H1 (cell line): ENCODE results near the gene RALGAPB. TPM values are rescaled to one million over a fixed set of nuclear protein-coding genes. Genes with fewer than 3 reads are reported as not detected.
"Not testable (repeated sequence)": the region's sequence is repeated elsewhere in the genome, so short reads cannot be mapped to it uniquely, and the experiment has no call there.

Experiments
- CTCF ChIA-PET: fragments of 300-600 bp; sonication (Branson Sonifier 250); formaldehyde crosslinking; loops from one replicate; lab custom pipeline; 2021; ENCODE audit not compliant: partially characterized antibody; lab: Charles Lee
- POLR2A ChIA-PET: fragments of 300-600 bp; sonication (Branson Sonifier 250); formaldehyde crosslinking; loops from one replicate; lab custom pipeline; 2021; ENCODE audit warnings: inconsistent platforms; ENCODE audit not compliant: partially characterized antibody; lab: Charles Lee
- DNase-seq, 2 experiments: peaks; one replicate each; pipeline versions ENCODE4 v3.0.0 to v3.0.0-alpha.2; 2010 to 2022; ENCODE audit warnings: low spot score in 2 of 2, low read depth in 1 of 2, mixed read lengths in 1 of 2
- FAIRE-seq: peaks from 2 replicates; lab custom pipeline; 2011; peaks lifted over from hg19 to GRCh38; lab: Jason Lieb, UNC
- H2AFZ ChIP-seq: 2 replicates; pipeline ENCODE4 v1.8.1; 2012; ENCODE audit warnings: low read length, inconsistent platforms
- H2AK5ac ChIP-seq: 2 replicates; pipeline ENCODE4 v1.6.1; 2013; ENCODE audit warnings: low read depth, low read length
- H2BK120ac ChIP-seq: replicated peaks from 2 replicates; pipeline ENCODE3; 2013; ENCODE audit warnings: low read depth, low read length, inconsistent platforms
- H2BK12ac ChIP-seq: 2 replicates; pipeline ENCODE4 v1.6.1; 2013; ENCODE audit warnings: low read depth, low read length
- H2BK15ac ChIP-seq: 2 replicates; pipeline ENCODE4 v1.6.1; 2013; ENCODE audit warnings: low read length
- H2BK20ac ChIP-seq: 2 replicates; pipeline ENCODE4 v1.6.1; 2013; ENCODE audit warnings: low read length
- H2BK5ac ChIP-seq: 2 replicates; pipeline ENCODE4 v1.6.1; 2013; ENCODE audit warnings: low read depth, low read length
- H3K14ac ChIP-seq: 2 replicates; pipeline ENCODE4 v1.6.1; 2013; ENCODE audit warnings: inconsistent platforms; ENCODE audit not compliant: insufficient read length
- H3K18ac ChIP-seq: 2 replicates; pipeline ENCODE4 v1.6.1; 2013; ENCODE audit warnings: low read length; ENCODE audit errors: extremely low read depth
- H3K23ac ChIP-seq: 2 replicates; pipeline ENCODE4 v1.6.1; 2013; ENCODE audit warnings: inconsistent platforms; ENCODE audit not compliant: insufficient read length
- H3K23me2 ChIP-seq: 2 replicates; pipeline ENCODE4 v1.6.1; 2013; ENCODE audit warnings: low read depth, low read length
- H3K27ac ChIP-seq: 2 replicates; pipeline ENCODE4 v1.6.1; 2011; ENCODE audit warnings: low read depth, low read length, inconsistent platforms
- H3K27me3 ChIP-seq, 4 experiments: replicated peaks in 1 of 4; 1 replicate in 1 of 4; 2 replicates in 3 of 4; pipeline versions ENCODE4 v1.6.1 to v1.8.1; 2011 to 2013; ENCODE audit warnings: low read length in 3 of 4, mild to moderate bottlenecking in 3 of 4, inconsistent platforms in 2 of 4, mixed read lengths in 2 of 4, moderate library complexity in 1 of 4; ENCODE audit not compliant: control insufficient read depth in 3 of 4, insufficient read depth in 3 of 4; ENCODE audit errors: extremely low read depth in 1 of 4
- H3K36me3 ChIP-seq, 4 experiments: 2 replicates each; pipeline versions ENCODE4 v1.6.1 to v1.8.1; 2011 to 2013; ENCODE audit warnings: mild to moderate bottlenecking in 4 of 4, low read length in 3 of 4, moderate library complexity in 2 of 4, control low read depth in 1 of 4, inconsistent platforms in 1 of 4; ENCODE audit not compliant: insufficient read depth in 4 of 4, control insufficient read depth in 2 of 4
- H3K4ac ChIP-seq: replicated peaks from 2 replicates; pipeline ENCODE3; 2013; ENCODE audit warnings: low read length, low read depth, mixed read lengths, inconsistent platforms; ENCODE audit not compliant: insufficient read length
- H3K4me1 ChIP-seq, 4 experiments: replicated peaks in 1 of 4; 1 replicate in 1 of 4; 2 replicates in 3 of 4; pipeline versions ENCODE4 v1.6.1 to v1.8.1; 2011 to 2013; ENCODE audit warnings: low read length in 3 of 4, inconsistent platforms in 2 of 4, mixed read lengths in 1 of 4; ENCODE audit not compliant: insufficient read depth in 4 of 4, control insufficient read depth in 3 of 4
- H3K4me2 ChIP-seq, 2 experiments: 2 replicates each; pipeline versions ENCODE4 v1.6.1 to v1.8.1; 2011 to 2013; ENCODE audit warnings: low read depth in 2 of 2, low read length in 2 of 2, control low read depth in 1 of 2, inconsistent platforms in 1 of 2, mild to moderate bottlenecking in 1 of 2; ENCODE audit not compliant: insufficient read depth in 1 of 2
- H3K4me3 ChIP-seq, 4 experiments: fragments of 200-600, 300-600 bp in 1 of 4; sonication (generic), shearing (Covaris generic), sonication (Bioruptor Twin) in 1 of 4; 2 replicates each; pipeline versions ENCODE4 v1.5.1 to v1.8.1; 2011 to 2016; ENCODE audit warnings: low read length in 4 of 4, low read depth in 3 of 4, control low read depth in 2 of 4, inconsistent platforms in 2 of 4, mild to moderate bottlenecking in 2 of 4, mixed read lengths in 1 of 4, moderate library complexity in 1 of 4; ENCODE audit not compliant: insufficient read depth in 2 of 4; ENCODE audit errors: extremely low read depth in 1 of 4
- H3K56ac ChIP-seq: replicated peaks from 2 replicates; pipeline ENCODE3; 2013; ENCODE audit warnings: low read depth, mild to moderate bottlenecking, mixed read lengths, low read length, inconsistent platforms; ENCODE audit not compliant: insufficient read length
- H3K79me1 ChIP-seq: 2 replicates; pipeline ENCODE4 v1.6.1; 2013; ENCODE audit warnings: low read depth, low read length, control low read depth
- H3K79me2 ChIP-seq, 2 experiments: 2 replicates each; pipeline versions ENCODE4 v1.6.1 to v1.8.1; 2012 to 2013; ENCODE audit warnings: low read length in 2 of 2, mild to moderate bottlenecking in 2 of 2, inconsistent platforms in 1 of 2; ENCODE audit not compliant: insufficient read depth in 2 of 2, control insufficient read depth in 1 of 2
- H3K9ac ChIP-seq, 4 experiments: replicated peaks in 1 of 4; 1 replicate in 1 of 4; 2 replicates in 3 of 4; pipeline versions ENCODE4 v1.6.1 to v1.8.1; 2011 to 2013; ENCODE audit warnings: low read depth in 3 of 4, low read length in 3 of 4, control low read depth in 2 of 4, mild to moderate bottlenecking in 2 of 4, moderate library complexity in 2 of 4, inconsistent platforms in 1 of 4; ENCODE audit errors: extremely low read depth in 1 of 4
- H3K9me3 ChIP-seq, 2 experiments: 2 replicates each; pipeline versions ENCODE4 v1.6.1 to v1.8.1; 2012 to 2013; ENCODE audit warnings: mild to moderate bottlenecking in 2 of 2, moderate library complexity in 2 of 2, control low read depth in 1 of 2, inconsistent platforms in 1 of 2, low read depth in 1 of 2, low read length in 1 of 2, mixed read lengths in 1 of 2; ENCODE audit not compliant: insufficient read depth in 2 of 2
- H4K20me1 ChIP-seq, 2 experiments: replicated peaks in 1 of 2; 2 replicates each; pipeline versions ENCODE3 to v1.8.1; 2011 to 2013; ENCODE audit warnings: inconsistent platforms in 2 of 2, low read length in 2 of 2, mild to moderate bottlenecking in 1 of 2; ENCODE audit not compliant: insufficient read depth in 2 of 2, control insufficient read depth in 1 of 2
- H4K5ac ChIP-seq: 2 replicates; pipeline ENCODE4 v1.6.1; 2013; ENCODE audit warnings: low read length, low read depth, mixed read lengths, inconsistent platforms; ENCODE audit not compliant: insufficient read length
- H4K8ac ChIP-seq: 2 replicates; pipeline ENCODE4 v1.8.0; 2013; ENCODE audit warnings: mild to moderate bottlenecking, moderate library complexity, low read length, inconsistent platforms; ENCODE audit not compliant: insufficient read depth; ENCODE audit errors: extremely low read depth
- H4K91ac ChIP-seq: replicated peaks from 2 replicates; pipeline ENCODE3; 2013; ENCODE audit warnings: low read length, mixed read lengths, inconsistent platforms; ENCODE audit not compliant: insufficient read length
- WGBS, 2 experiments: shearing (Covaris generic) in 1 of 2; methylation state at CpG; one replicate each; pipeline versions ENCODE4 v1.1.6 to v1.1.7; 2013 to 2015; ENCODE audit warnings: low lambda C conversion rate in 2 of 2, mixed read lengths in 2 of 2, inconsistent platforms in 1 of 2, low coverage in 1 of 2, missing lambda C conversion rate in 1 of 2; ENCODE audit not compliant: insufficient replicate concordance in 2 of 2, insufficient coverage in 1 of 2, insufficient read length in 1 of 2; ENCODE audit errors: extremely low coverage in 1 of 2, missing lambda C conversion rate in 1 of 2; 5-methylcytosine and 5-hydroxymethylcytosine counted together
- polyA plus RNA-seq, 7 experiments: library from polyadenylated mRNA; depleted of rRNA in 3 of 7; stranded (reverse) in 5 of 7; unstranded in 2 of 7; fragments of >200 nt in 5 of 7; fragments of 200-250 nt in 2 of 7; gene quantifications; 1 replicate in 5 of 7; 2 replicates in 1 of 7; 4 replicates in 1 of 7; pipeline versions ENCODE4 v1.2.1 to v1.2.3, GENCODE V29; 2011 to 2013; ENCODE audit warnings: missing spikeins in 2 of 7, mixed read lengths in 2 of 7
- total RNA-seq: library from RNA; stranded (reverse); fragmentation: NEBNext Ultra II Directional; extraction: Animal tissue kit (Norgen Biotek cat#: 25700); gene quantifications from 2 replicates; pipeline ENCODE4 v1.2.1, GENCODE V29; 2021

RALGAPB gene
- total and polyA plus RNA-seq, 2 of the 8 experiments (the other 6 are each of a cell fraction or from before 2014, with no cell fraction given), result 10.6 to 35.1 TPM

DNA sequence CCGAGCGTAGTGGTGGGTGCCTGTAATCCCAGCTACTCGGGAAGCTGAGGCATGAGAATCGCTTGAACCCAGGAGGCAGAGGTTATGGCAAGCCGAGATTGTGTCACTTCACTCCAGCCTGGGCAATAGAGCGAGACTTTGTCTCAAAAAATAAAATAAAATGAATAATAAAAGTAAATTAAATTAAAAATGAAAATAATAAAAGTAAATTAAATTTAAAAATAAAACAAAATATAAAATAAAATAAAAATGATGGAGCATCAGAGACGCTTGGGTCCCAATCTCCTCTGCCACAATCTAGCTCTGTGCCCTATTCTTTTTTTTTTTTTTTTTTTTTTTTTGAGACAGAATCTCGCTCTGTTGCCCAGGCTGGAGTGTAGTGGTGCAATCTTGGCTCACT, 31.5 kb upstream of the RALGAPB start:
- H3K9me3 ChIP-seq, H3K4me3 ChIP-seq, H3K56ac ChIP-seq, H3K4ac ChIP-seq, H2AFZ ChIP-seq, H3K18ac ChIP-seq, H4K5ac ChIP-seq, H2BK12ac ChIP-seq, H2AK5ac ChIP-seq, H3K79me2 ChIP-seq, H4K8ac ChIP-seq, H4K20me1 ChIP-seq, FAIRE-seq, H3K23me2 ChIP-seq, H3K27me3 ChIP-seq, H3K4me1 ChIP-seq, H2BK120ac ChIP-seq, H3K27ac ChIP-seq, H2BK15ac ChIP-seq, H2BK5ac ChIP-seq, H3K9ac ChIP-seq, H4K91ac ChIP-seq, DNase-seq, H3K23ac ChIP-seq, H3K36me3 ChIP-seq, H3K79me1 ChIP-seq, H2BK20ac ChIP-seq, H3K14ac ChIP-seq, H3K4me2 ChIP-seq: not testable (repeated sequence)
- 93% methylated on average over 7 of the region's 8 CpGs; no CpG with 5 or more reads in 1 of the 2 experiments for WGBS, 2 experiments
- ChIA-PET CTCF (interaction anchor here (1.1 to 2.1 kb wide), 3 partner anchors 32 to 272 kb away, joined by 3 to 6 read pairs (median 3); partner anchors contain the start of gene RALGAPB), POLR2A (interaction anchor here (1.0 to 15.7 kb wide), 5 partner anchors 9 to 32 kb away, joined by 3 to 285 read pairs (median 4); partner anchors contain the start of gene SNHG17)
